Upper lobe of left lung (tissue), 6 donors: ENCODE results near the gene SLC44A5. TPM values are rescaled to one million over a fixed set of nuclear protein-coding genes. Genes with fewer than 3 reads are reported as not detected.
"Not testable (repeated sequence)": the region's sequence is repeated elsewhere in the genome, so short reads cannot be mapped to it uniquely, and the experiment has no call there.

Experiments
- ATAC-seq, 2 donors: fragments of 200-7000 bp; cut with Tn5 transposase; one replicate each; pipeline ENCODE4 v1.9.1; 2022; ENCODE audit warnings: mild to moderate bottlenecking in 2 of 2, moderate library complexity in 2 of 2; ENCODE audit not compliant: low FRiP score in 2 of 2
- DNase-seq, 2 donors: peaks; one replicate each; pipeline ENCODE4 v3.0.0-alpha.2; 2019 to 2020
- H3K27ac ChIP-seq, 4 donors: fragments of 200-600 bp; sonication (generic); one replicate each; pipeline ENCODE4 v1.5.1; 2016 to 2019
- H3K27me3 ChIP-seq, 4 donors: fragments of 200-600 bp; sonication (generic); one replicate each; pipeline ENCODE4 v1.5.1; 2017 to 2019
- H3K36me3 ChIP-seq, 4 donors: fragments of 200-600 bp; sonication (generic); one replicate each; pipeline ENCODE4 v1.5.1; 2016 to 2019
- H3K4me1 ChIP-seq, 4 donors: fragments of 200-600 bp; sonication (generic); one replicate each; pipeline ENCODE4 v1.5.1; 2018 to 2019
- H3K4me3 ChIP-seq, 4 donors: fragments of 200-600 bp; sonication (generic); one replicate each; pipeline ENCODE4 v1.5.1; 2017 to 2019; ENCODE audit warnings: mild to moderate bottlenecking in 2 of 4, moderate library complexity in 1 of 4
- H3K9me3 ChIP-seq, 4 donors: fragments of 200-600 bp; sonication (generic); one replicate each; pipeline ENCODE4 v1.5.1; 2018 to 2019
- CTCF ChIP-seq, 6 experiments: fragments of 450-650 bp in 4 of 6; fragments of 200-600 bp in 2 of 6; sonication (generic) in 2 of 6; IDR thresholded peaks; one replicate each; pipeline ENCODE4 v1.5.1; 2016 to 2019; ENCODE audit warnings: antibody characterized with exemption in 6 of 6
- EP300 ChIP-seq, 4 donors: sonication (generic); formaldehyde crosslinking; IDR thresholded peaks; one replicate each; pipeline ENCODE4 v1.5.1; 2017; ENCODE audit warnings: antibody characterized with exemption in 4 of 4, control low read depth in 2 of 4
- POLR2A ChIP-seq, 4 donors: fragments of 450-650 bp; IDR thresholded peaks; one replicate each; pipeline ENCODE4 v1.5.1; 2016 to 2017; ENCODE audit warnings: antibody characterized with exemption in 4 of 4, mild to moderate bottlenecking in 2 of 4
- POLR2AphosphoS5 ChIP-seq, 2 donors: sonication (generic); formaldehyde crosslinking; IDR thresholded peaks; one replicate each; pipeline ENCODE4 v1.5.1; 2017; ENCODE audit warnings: antibody characterized with exemption in 2 of 2
- WGBS, 2 donors: methylation state at CpG; one replicate each; pipeline ENCODE4 v1.1.5; 2017 to 2018; 5-methylcytosine and 5-hydroxymethylcytosine counted together
- total RNA-seq, 6 donors: library from RNA; depleted of rRNA in 4 of 6; stranded (reverse); fragments of >200 nt in 4 of 6; gene quantifications; one replicate each; pipeline versions ENCODE4 v1.1.0 to v1.2.1, GENCODE V29; 2016 to 2021
- donor health status: DM: no; HTN: no; CAD: no; lungs with moderate emphysema.
- donor health status: DM: no; HTN: yes; CAD: no; lungs with severe emphysema.

SLC44A5 gene
- total RNA-seq, 6 donors from 2014 or later: 0.11 to 4.2 (median 0.40) TPM; not detected in 1

- TF ChIP-seq POLR2A (IDR thresholded peaks at IDR 0.05) (no peak), EP300 (IDR thresholded peaks at IDR 0.05) (no peak), POLR2AphosphoS5 (IDR thresholded peaks at IDR 0.05) (no peak), CTCF (IDR thresholded peaks at IDR 0.05) (no peak)
- ATAC-seq: no peak
- Histone ChIP-seq H3K27me3 (no peaks in the 10 kb centered on the region), H3K4me3 (no peak overlapping the region), H3K36me3 (no peaks in the 10 kb centered on the region), H3K9me3 (peaks cover 0 to 10% (median 3%) of the 10 kb centered on the region in 4 donors), H3K4me1 (no peaks in the 10 kb centered on the region), H3K27ac (no peak overlapping the region)
- no peak for DNase-seq
- WGBS, 2 donors: 72 to 86% methylated on average over 3 of the region's 3 CpGs
These were observed 198.3 kb downstream of the SLC44A5 start for GRCh38 chr1:75412616-75413015.

GRCh38 chr1:75404681-75405080, 206.2 kb downstream of the SLC44A5 start:
- H3K36me3 ChIP-seq, H3K9me3 ChIP-seq, DNase-seq, H3K4me3 ChIP-seq, H3K27me3 ChIP-seq, H3K27ac ChIP-seq, ATAC-seq, H3K4me1 ChIP-seq: not testable (repeated sequence)
- 59 to 70% methylated on average over 1 of the region's 1 CpG for WGBS, 2 donors

GRCh38 chr1:75403147-75403646, 207.7 kb downstream of the SLC44A5 start:
- H3K27ac ChIP-seq, H3K36me3 ChIP-seq, H3K4me1 ChIP-seq, ATAC-seq, H3K4me3 ChIP-seq, H3K9me3 ChIP-seq, DNase-seq, H3K27me3 ChIP-seq: not testable (repeated sequence)
- WGBS, 2 donors: 57 to 67% methylated on average over 1 to 5 of the region's 5 CpGs

- peak in 1 of 2 donors; percentile 49 for ATAC-seq
- no peak for DNase-seq
- no peaks in the 10 kb centered on the region for H3K27me3 ChIP-seq
- 86 to 91% methylated on average over 1 of the region's 1 CpG for WGBS, 2 donors
- H3K27ac ChIP-seq: no peak overlapping the region
- no peaks in the 10 kb centered on the region for H3K4me1 ChIP-seq
- no peaks in the 10 kb centered on the region for H3K9me3 ChIP-seq
- H3K4me3 ChIP-seq: no peak overlapping the region
- TF ChIP-seq POLR2A (IDR thresholded peaks at IDR 0.05): no peak
- TF ChIP-seq EP300 (IDR thresholded peaks at IDR 0.05): no peak
- TF ChIP-seq CTCF (IDR thresholded peaks at IDR 0.05): no peak
- no peak for TF ChIP-seq POLR2AphosphoS5 (IDR thresholded peaks at IDR 0.05)
- H3K36me3 ChIP-seq: no peaks in the 10 kb centered on the region
These were observed 210.2 kb downstream of the SLC44A5 start for GRCh38 chr1:75400716-75401115.

GRCh38 chr1:75396745-75397144, 214.2 kb downstream of the SLC44A5 start:
- no peak overlapping the region for H3K4me3 ChIP-seq
- WGBS, 2 donors: 76 to 83% methylated on average over 1 of the region's 1 CpG
- no peaks in the 10 kb centered on the region for H3K4me1 ChIP-seq
- no peak overlapping the region for H3K27ac ChIP-seq
- ATAC-seq: no peak
- H3K36me3 ChIP-seq: no peaks in the 10 kb centered on the region
- no peaks in the 10 kb centered on the region for H3K9me3 ChIP-seq
- no peaks in the 10 kb centered on the region for H3K27me3 ChIP-seq
- no peak for DNase-seq
- no peak for TF ChIP-seq POLR2A (IDR thresholded peaks at IDR 0.05)
- TF ChIP-seq POLR2AphosphoS5 (IDR thresholded peaks at IDR 0.05): no peak
- no peak for TF ChIP-seq EP300 (IDR thresholded peaks at IDR 0.05)
- TF ChIP-seq CTCF (IDR thresholded peaks at IDR 0.05): no peak

- H3K4me3 ChIP-seq: no peak overlapping the region
- H3K9me3 ChIP-seq: no peaks in the 10 kb centered on the region
- H3K27ac ChIP-seq: no peak overlapping the region
- TF ChIP-seq POLR2A (IDR thresholded peaks at IDR 0.05): no peak
- TF ChIP-seq POLR2AphosphoS5 (IDR thresholded peaks at IDR 0.05): no peak
- TF ChIP-seq CTCF (IDR thresholded peaks at IDR 0.05): no peak
- TF ChIP-seq EP300 (IDR thresholded peaks at IDR 0.05): no peak
- H3K4me1 ChIP-seq: no peaks in the 10 kb centered on the region
- H3K27me3 ChIP-seq: no peaks in the 10 kb centered on the region
- no peaks in the 10 kb centered on the region for H3K36me3 ChIP-seq
- ATAC-seq (no peak), DNase-seq (no peak)
- WGBS, 2 donors: 80 to 86% methylated on average over 1 of the region's 1 CpG
These were observed 214.7 kb downstream of the SLC44A5 start for GRCh38 chr1:75396260-75396659.
